Measurements from ENCODE around the gene LEMD3.

The LEMD3 gene

GRCh38 chr12:65169320-65170208 is at the start of gene LEMD3:
Gene LEMD3, plus strand, starts transcription at chr12:65169583. Its CDS starts 14 bp downstream, at chr12:65169597.
- no peak for FAIRE-seq

GRCh38 chr12:65121049-65121955 is 48.1 kb upstream of the LEMD3 start, which contains the start of gene WIF1:
Gene WIF1, minus strand, starts transcription at chr12:65121305. Its CDS starts 114 bp downstream, at chr12:65121191.
- no peak for FAIRE-seq

- FAIRE-seq, result no peak
Measured at GRCh38 chr12:65121956-65122469, 47.4 kb upstream of the LEMD3 start.

- FAIRE-seq, result no peak
Measured at GRCh38 chr12:65122703-65123102, 46.7 kb upstream of the LEMD3 start.

- no peak for FAIRE-seq
Measured at GRCh38 chr12:65123435-65124063, 45.8 kb upstream of the LEMD3 start.

- FAIRE-seq, result no peak
Measured at GRCh38 chr12:65125247-65125646, 44.1 kb upstream of the LEMD3 start.

- no peak for FAIRE-seq
Measured at GRCh38 chr12:65125975-65126374, 43.4 kb upstream of the LEMD3 start.

- no peak for FAIRE-seq
Measured at GRCh38 chr12:65126482-65126881, 42.9 kb upstream of the LEMD3 start.

GRCh38 chr12:65133879-65134278 is 35.5 kb upstream of the LEMD3 start:
- no peak for FAIRE-seq

- FAIRE-seq, result no peak
Measured at GRCh38 chr12:65139389-65139788, 30.0 kb upstream of the LEMD3 start.

GRCh38 chr12:65140738-65141137 is 28.6 kb upstream of the LEMD3 start:
- no peak for FAIRE-seq

- FAIRE-seq, result no peak
Measured at GRCh38 chr12:65147312-65147905, 22.0 kb upstream of the LEMD3 start.

GRCh38 chr12:65152012-65152411 is 17.4 kb upstream of the LEMD3 start:
- no peak for FAIRE-seq

- FAIRE-seq, result no peak
Measured at GRCh38 chr12:65152596-65152995, 16.8 kb upstream of the LEMD3 start.

- no peak for FAIRE-seq
Measured at GRCh38 chr12:65155784-65156183, 13.6 kb upstream of the LEMD3 start.

GRCh38 chr12:65156366-65156841 is 13.0 kb upstream of the LEMD3 start:
- FAIRE-seq, result no peak

GRCh38 chr12:65157091-65157490 is 12.3 kb upstream of the LEMD3 start:
- FAIRE-seq, result no peak

GRCh38 chr12:65162609-65163008 is 6.8 kb upstream of the LEMD3 start:
- FAIRE-seq, result no peak

GRCh38 chr12:65164244-65164643 is 5.1 kb upstream of the LEMD3 start:
- FAIRE-seq, result no peak

GRCh38 chr12:65164774-65165173 is 4.6 kb upstream of the LEMD3 start:
- FAIRE-seq, result no peak

GRCh38 chr12:65168681-65169319 is 583 bp upstream of the LEMD3 start:
- FAIRE-seq, result peak; percentile 36
